GM23248 (cell line): ENCODE data around the gene POU1F1. TPM values are rescaled to one million over a fixed set of nuclear protein-coding genes. Genes with fewer than 3 reads are reported as not detected.

Experiments used
- DNase-seq: peaks from one replicate; pipeline ENCODE4 v3.0.0-alpha.2; 2015
- H2AFZ ChIP-seq: fragments of 200-600 bp; sonication (generic); 2 replicates; pipeline ENCODE4 v1.6.1; 2016; ENCODE audit warnings: antibody characterized with exemption
- H3F3A ChIP-seq: fragments of 200-600 bp; sonication (generic); 2 replicates; pipeline ENCODE4 v1.6.1; 2016; ENCODE audit warnings: mild to moderate bottlenecking, antibody characterized with exemption, mixed run types; ENCODE audit not compliant: insufficient read depth
- H3K27ac ChIP-seq: fragments of 200-600 bp; sonication (generic); 2 replicates; pipeline ENCODE4 v1.5.1; 2016; ENCODE audit warnings: mild to moderate bottlenecking
- H3K27me3 ChIP-seq: fragments of 200-600 bp; sonication (generic); replicated peaks from 2 replicates; pipeline ENCODE4 v1.6.1; 2016; ENCODE audit warnings: mild to moderate bottlenecking; ENCODE audit not compliant: insufficient read depth
- H3K36me3 ChIP-seq: fragments of 200-600 bp; sonication (generic); 2 replicates; pipeline ENCODE4 v1.6.1; 2016; ENCODE audit warnings: low read depth, mild to moderate bottlenecking
- H3K4me1 ChIP-seq: fragments of 200-600 bp; sonication (generic); 2 replicates; pipeline ENCODE4 v1.6.1; 2016; ENCODE audit warnings: mild to moderate bottlenecking; ENCODE audit not compliant: insufficient read depth
- H3K4me2 ChIP-seq: fragments of 200-600 bp; sonication (generic); one replicate; pipeline ENCODE4 v1.6.1; 2016; ENCODE audit warnings: mild to moderate bottlenecking; ENCODE audit not compliant: unreplicated experiment
- H3K4me3 ChIP-seq: fragments of 200-600 bp; sonication (generic); 2 replicates; pipeline ENCODE4 v1.5.1; 2016; ENCODE audit warnings: mild to moderate bottlenecking
- H3K79me2 ChIP-seq: fragments of 200-600 bp; sonication (generic); 2 replicates; pipeline ENCODE4 v1.6.1; 2016; ENCODE audit warnings: mild to moderate bottlenecking; ENCODE audit not compliant: insufficient read depth
- H3K9ac ChIP-seq: fragments of 200-600 bp; sonication (generic); 2 replicates; pipeline ENCODE4 v1.6.1; 2016; ENCODE audit warnings: mild to moderate bottlenecking
- H3K9me2 ChIP-seq: fragments of 200-600 bp; sonication (generic); 2 replicates; pipeline ENCODE4 v1.6.1; 2016; ENCODE audit warnings: mixed run types, mild to moderate bottlenecking, moderate library complexity; ENCODE audit not compliant: insufficient read depth
- H3K9me3 ChIP-seq: fragments of 200-600 bp; sonication (generic); one replicate; pipeline ENCODE4 v1.6.1; 2017; ENCODE audit warnings: low read depth
- H4K20me1 ChIP-seq: fragments of 200-600 bp; sonication (generic); 2 replicates; pipeline ENCODE4 v1.6.0; 2016; ENCODE audit not compliant: insufficient read depth
- EZH2 ChIP-seq: fragments of 200-600 bp; sonication (generic); IDR thresholded peaks from 2 replicates; pipeline ENCODE4 v1.6.1; 2018; ENCODE audit warnings: antibody characterized with exemption, mild to moderate bottlenecking; ENCODE audit not compliant: insufficient read depth, poor library complexity, severe bottlenecking
- EZH2phosphoT487 ChIP-seq: fragments of 200-600 bp; sonication (generic); IDR thresholded peaks from 2 replicates; pipeline ENCODE4 v1.6.1; 2018; ENCODE audit warnings: antibody characterized with exemption, moderate library complexity, mild to moderate bottlenecking, low read depth; ENCODE audit not compliant: insufficient read depth
- WGBS, 2 experiments: methylation state at CpG; one replicate each; pipeline ENCODE4 v1.1.6; 2015 to 2017; ENCODE audit warnings: low lambda C conversion rate in 2 of 2, low coverage in 1 of 2; ENCODE audit errors: missing lambda C conversion rate in 2 of 2; 5-methylcytosine and 5-hydroxymethylcytosine counted together
- in situ Hi-C: fragments of 300-500 bp; cut with MboI; formaldehyde crosslinking; loops from 2 replicates; pipeline ENCODE4 v1.15.0; 2020
- microRNA-seq: library from miRNA; unstranded; fragments of <30 nt; microRNA quantifications from one replicate; pipeline ENCODE4, GENCODE V29; 2016; ENCODE audit warnings: borderline number of aligned reads
- polyA plus RNA-seq: library from polyadenylated mRNA; unstranded; fragments of >200 nt; fragmentation: Nextera tagmentation; extraction: Ambion mirVana; gene quantifications from 2 replicates; pipeline ENCODE4 v1.2.1, GENCODE V29; 2016
- small RNA-seq: library from RNA; depleted of rRNA; stranded (forward); fragments of <200 nt; gene quantifications from one replicate; pipeline ENCODE3, GENCODE V24; 2014; ENCODE audit warnings: low read depth, low replicate concordance
- total RNA-seq: library from RNA; depleted of rRNA; stranded (reverse); fragments of >200 nt; shearing (Covaris generic); gene quantifications from 2 replicates; pipeline ENCODE4 v1.2.3, GENCODE V29; 2014; rRNA removed

The POU1F1 gene
- total and polyA plus RNA-seq, 2 experiments from 2014 or later, result not detected

GRCh38 chr3:87227104-87227834, 49.1 kb downstream of the POU1F1 start, which contains the start of gene CHMP2B:
Gene CHMP2B, plus strand, starts transcription at chr3:87227309. Its CDS starts 214 bp downstream, at chr3:87227523.
- peaks cover 12% of the 10 kb centered on the region for H4K20me1 ChIP-seq
- H3K4me2 ChIP-seq, result peak within 1 kb of the TSS; percentile 95
- H3K79me2 ChIP-seq, result peaks cover 51% of the 10 kb centered on the region
- peak within 1 kb of the TSS; percentile 99 for H2AFZ ChIP-seq
- no peaks in the 10 kb centered on the region for H3K9me3 ChIP-seq
- TF ChIP-seq EZH2phosphoT487 (no peak), EZH2 (no peak)
- H3K27me3 ChIP-seq, result no peaks in the 10 kb centered on the region
- peak within 1 kb of the TSS; percentile 84 for H3K27ac ChIP-seq
- no peaks in the 10 kb centered on the region for H3K36me3 ChIP-seq
- in situ Hi-C loops, result no loop called here
- H3K4me1 ChIP-seq, result peaks cover 32% of the 10 kb centered on the region
- H3K9ac ChIP-seq, result peak within 1 kb of the TSS; percentile 92
- H3K9me2 ChIP-seq, result no peaks in the 10 kb centered on the region
- peak within 1 kb of the TSS; percentile 94 for H3K4me3 ChIP-seq
- peaks cover 23% of the 10 kb centered on the region for H3F3A ChIP-seq
- peak; percentile 95 for DNase-seq
- 0 to 2% methylated on average over 55 of the region's 59 CpGs for WGBS, 2 experiments

- in situ Hi-C loops, result no loop called here
- TF ChIP-seq EZH2 (no peak), EZH2phosphoT487 (no peak)
- Histone ChIP-seq H3F3A (peaks cover 23% of the 10 kb centered on the region), H3K36me3 (no peaks in the 10 kb centered on the region), H3K79me2 (peaks cover 35% of the 10 kb centered on the region), H2AFZ (0 out of 2 replicates have a peak overlapping the region, but pooled peaks have one; percentile 99), H3K9me3 (no peaks in the 10 kb centered on the region), H3K27ac (no peak overlapping the region), H3K4me1 (peaks cover 28% of the 10 kb centered on the region), H3K4me2 (peak overlapping the region; percentile 90), H3K9me2 (no peaks in the 10 kb centered on the region), H3K27me3 (no peaks in the 10 kb centered on the region), H4K20me1 (0 out of 2 replicates have a peak, but pooled peaks cover 6% of the 10 kb centered on the region), H3K9ac (no peak overlapping the region), H3K4me3 (peak overlapping the region; percentile 94; the same call in 1 of the 2 replicates)
- peak; percentile 18 for DNase-seq
- 42 to 50% methylated on average over 5 of the region's 5 CpGs for WGBS, 2 experiments
Observed at GRCh38 chr3:87225659-87226058, 50.7 kb downstream of the POU1F1 start.

GRCh38 chr3:87219611-87220010, 56.8 kb downstream of the POU1F1 start:
- Histone ChIP-seq H3K36me3 (no peaks in the 10 kb centered on the region), H2AFZ (no peak overlapping the region), H3K4me3 (no peak overlapping the region), H3K9me3 (no peaks in the 10 kb centered on the region), H3K79me2 (no peaks in the 10 kb centered on the region), H4K20me1 (no peaks in the 10 kb centered on the region), H3K4me1 (no peaks in the 10 kb centered on the region), H3K4me2 (no peak overlapping the region), H3K9me2 (no peaks in the 10 kb centered on the region), H3K9ac (no peak overlapping the region), H3K27ac (no peak overlapping the region), H3F3A (no peaks in the 10 kb centered on the region), H3K27me3 (no peaks in the 10 kb centered on the region)
- in situ Hi-C loops, result no loop called here
- no peak for TF ChIP-seq EZH2
- 72 to 75% methylated on average over 2 of the region's 2 CpGs for WGBS, 2 experiments
- DNase-seq, result peak; percentile 16

- no peak overlapping the region for H3K4me3 ChIP-seq
- no peaks in the 10 kb centered on the region for H3K36me3 ChIP-seq
- H3K27me3 ChIP-seq, result no peaks in the 10 kb centered on the region
- H3K9me3 ChIP-seq, result no peaks in the 10 kb centered on the region
- WGBS, 2 experiments, result 96 to 100% methylated on average over 1 of the region's 1 CpG
- no peak for TF ChIP-seq EZH2
- TF ChIP-seq EZH2phosphoT487, result no peak
- H3K4me1 ChIP-seq, result no peaks in the 10 kb centered on the region
- H3K9ac ChIP-seq, result no peak overlapping the region
- no peak for DNase-seq
- no peak overlapping the region for H3K4me2 ChIP-seq
- in situ Hi-C loops, result no loop called here
- H3F3A ChIP-seq, result no peaks in the 10 kb centered on the region
- no peak overlapping the region for H3K27ac ChIP-seq
- H4K20me1 ChIP-seq, result no peaks in the 10 kb centered on the region
- no peaks in the 10 kb centered on the region for H3K9me2 ChIP-seq
- no peaks in the 10 kb centered on the region for H3K79me2 ChIP-seq
- no peak overlapping the region for H2AFZ ChIP-seq
Observed at GRCh38 chr3:87218560-87218959, 57.8 kb downstream of the POU1F1 start.

Small RNA genes within 50 kb of the gene (microRNA-seq; reads per million reads assigned to microRNA genes)
- gene MIR4795, result not detected

Small RNA genes within 50 kb of the gene (small RNA-seq; reads per million reads assigned to genes)
- not detected for gene MIR4795

Other genes with a start within 250 kb of the POU1F1 start
- gene CHMP2B, start 49.3 kb downstream of the POU1F1 start, total RNA-seq, result 53.1 and 59.3 TPM in 2 replicates
- 124 and 137 TPM in 2 replicates for gene CHMP2B, start 49.3 kb downstream of the POU1F1 start, polyA plus RNA-seq